ENCODE data around the gene SUCLG2. TPM values are rescaled to one million over a fixed set of nuclear protein-coding genes. Genes with fewer than 3 reads are reported as not detected.

SUCLG2 gene
- total RNA-seq, 4 donors from 2014 or later: 55.2 to 69.3 (median 63.4) TPM

DNA sequence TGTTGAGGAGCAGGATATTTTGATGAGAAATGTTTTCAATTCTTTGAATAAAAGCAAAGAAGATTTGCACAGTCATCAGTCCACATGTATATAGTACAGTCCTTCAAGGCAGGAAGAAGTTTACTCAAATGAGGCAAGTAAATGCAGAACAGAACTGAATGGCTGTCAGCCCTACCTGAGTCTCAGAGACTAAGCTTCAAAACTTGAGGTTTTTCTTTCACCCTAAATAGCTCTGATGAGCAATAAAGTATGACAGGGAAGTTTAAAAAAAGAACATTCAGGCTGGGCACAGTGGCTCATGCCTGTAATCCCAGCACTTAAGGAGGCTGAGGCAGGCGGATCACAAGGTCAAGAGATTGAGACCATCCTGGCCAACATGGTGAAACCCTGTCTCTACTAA is 232.5 kb downstream of the SUCLG2 start:
- DNase-seq (ENCODE audit: extremely low spot score): no peak
- peaks cover 0 to 3% (median 0%) of the 10 kb centered on the region in 4 donors for H3K4me1 ChIP-seq
- no peak overlapping the region for H3K4me3 ChIP-seq
- no peaks in the 10 kb centered on the region for H3K27me3 ChIP-seq
- H3K9me3 ChIP-seq: peaks cover 0 to 11% (median 3%) of the 10 kb centered on the region in 4 donors
- TF ChIP-seq POLR2AphosphoS5 (IDR thresholded peaks at IDR 0.05): no peak
- TF ChIP-seq, protein P1, sequence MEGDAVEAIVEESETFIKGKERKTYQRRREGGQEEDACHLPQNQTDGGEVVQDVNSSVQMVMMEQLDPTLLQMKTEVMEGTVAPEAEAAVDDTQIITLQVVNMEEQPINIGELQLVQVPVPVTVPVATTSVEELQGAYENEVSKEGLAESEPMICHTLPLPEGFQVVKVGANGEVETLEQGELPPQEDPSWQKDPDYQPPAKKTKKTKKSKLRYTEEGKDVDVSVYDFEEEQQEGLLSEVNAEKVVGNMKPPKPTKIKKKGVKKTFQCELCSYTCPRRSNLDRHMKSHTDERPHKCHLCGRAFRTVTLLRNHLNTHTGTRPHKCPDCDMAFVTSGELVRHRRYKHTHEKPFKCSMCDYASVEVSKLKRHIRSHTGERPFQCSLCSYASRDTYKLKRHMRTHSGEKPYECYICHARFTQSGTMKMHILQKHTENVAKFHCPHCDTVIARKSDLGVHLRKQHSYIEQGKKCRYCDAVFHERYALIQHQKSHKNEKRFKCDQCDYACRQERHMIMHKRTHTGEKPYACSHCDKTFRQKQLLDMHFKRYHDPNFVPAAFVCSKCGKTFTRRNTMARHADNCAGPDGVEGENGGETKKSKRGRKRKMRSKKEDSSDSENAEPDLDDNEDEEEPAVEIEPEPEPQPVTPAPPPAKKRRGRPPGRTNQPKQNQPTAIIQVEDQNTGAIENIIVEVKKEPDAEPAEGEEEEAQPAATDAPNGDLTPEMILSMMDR (IDR thresholded peaks at IDR 0.05): no peak
- TF ChIP-seq POLR2A (IDR thresholded peaks at IDR 0.05; ENCODE audit: low read depth): no peak
- TF ChIP-seq EP300 (IDR thresholded peaks at IDR 0.05): no peak
- intact Hi-C loops (cut with DNase I): no loop called here
- peaks cover 0 to 4% (median 0%) of the 10 kb centered on the region in 4 donors for H3K36me3 ChIP-seq
- H3K27ac ChIP-seq (replicated peaks in 1 of 4): no peak overlapping the region
- 100% methylated on average over 1 of the region's 1 CpG for WGBS

DNA sequence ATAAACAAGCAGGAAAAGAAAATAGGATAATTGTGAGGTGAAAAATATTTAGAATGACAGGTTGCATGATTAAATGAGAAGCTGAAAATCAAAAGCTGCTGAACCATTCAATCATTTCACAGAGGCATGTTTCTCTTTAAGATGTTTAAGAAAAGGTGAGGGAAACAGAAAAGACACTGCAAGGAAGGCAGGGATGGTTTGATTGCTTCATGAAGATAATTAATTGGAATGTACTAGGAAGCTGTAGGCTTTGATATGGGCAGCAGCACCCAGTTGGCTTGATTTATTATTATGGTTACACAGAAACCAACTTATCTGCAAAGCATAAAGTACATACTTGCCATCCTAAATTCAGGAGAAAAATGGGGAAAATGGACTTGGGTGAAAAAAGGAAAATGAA is 234.6 kb downstream of the SUCLG2 start:
- Histone ChIP-seq H3K27ac (replicated peaks in 1 of 4) (no peak overlapping the region), H3K27me3 (no peaks in the 10 kb centered on the region), H3K4me1 (peaks cover 0 to 3% (median 0%) of the 10 kb centered on the region in 4 donors), H3K4me3 (no peak overlapping the region), H3K36me3 (peaks cover 0 to 4% (median 0%) of the 10 kb centered on the region in 4 donors), H3K9me3 (peaks cover 0 to 11% (median 3%) of the 10 kb centered on the region in 4 donors)
- intact Hi-C loops (cut with DNase I): no loop called here
- no peak for DNase-seq (ENCODE audit: extremely low spot score)
- TF ChIP-seq, protein P1 (IDR thresholded peaks at IDR 0.05): no peak
- TF ChIP-seq EP300 (IDR thresholded peaks at IDR 0.05) (no peak), POLR2A (IDR thresholded peaks at IDR 0.05; ENCODE audit: low read depth) (no peak), POLR2AphosphoS5 (IDR thresholded peaks at IDR 0.05) (no peak)

DNA sequence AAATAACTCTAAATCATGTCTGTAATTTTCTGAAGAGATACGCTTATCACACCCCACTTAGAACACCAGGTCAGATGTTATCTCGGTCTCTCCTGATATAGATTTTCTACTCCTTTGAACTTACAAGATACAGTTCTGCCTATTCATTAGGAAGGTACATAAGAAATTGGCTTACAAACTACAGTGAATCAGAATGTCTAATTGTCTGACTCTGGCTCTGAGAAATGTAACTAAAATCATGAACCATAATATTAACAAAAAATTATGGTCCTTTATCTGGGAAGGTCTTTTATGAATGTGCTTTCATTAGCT is 235.2 kb downstream of the SUCLG2 start:
- peaks cover 0 to 3% (median 0%) of the 10 kb centered on the region in 4 donors for H3K4me1 ChIP-seq
- H3K27me3 ChIP-seq: no peaks in the 10 kb centered on the region
- H3K27ac ChIP-seq (replicated peaks in 1 of 4): no peak overlapping the region
- H3K36me3 ChIP-seq: peaks cover 0 to 4% (median 0%) of the 10 kb centered on the region in 4 donors
- 96% methylated on average over 2 of the region's 2 CpGs for WGBS
- H3K9me3 ChIP-seq: peaks cover 0 to 11% (median 3%) of the 10 kb centered on the region in 4 donors
- TF ChIP-seq EP300 (IDR thresholded peaks at IDR 0.05) (no peak), POLR2A (IDR thresholded peaks at IDR 0.05; ENCODE audit: low read depth) (no peak), POLR2AphosphoS5 (IDR thresholded peaks at IDR 0.05) (no peak)
- TF ChIP-seq, protein P1 (IDR thresholded peaks at IDR 0.05): no peak
- no peak for DNase-seq (ENCODE audit: extremely low spot score)
- intact Hi-C loops (cut with DNase I): no loop called here
- no peak overlapping the region for H3K4me3 ChIP-seq

DNA sequence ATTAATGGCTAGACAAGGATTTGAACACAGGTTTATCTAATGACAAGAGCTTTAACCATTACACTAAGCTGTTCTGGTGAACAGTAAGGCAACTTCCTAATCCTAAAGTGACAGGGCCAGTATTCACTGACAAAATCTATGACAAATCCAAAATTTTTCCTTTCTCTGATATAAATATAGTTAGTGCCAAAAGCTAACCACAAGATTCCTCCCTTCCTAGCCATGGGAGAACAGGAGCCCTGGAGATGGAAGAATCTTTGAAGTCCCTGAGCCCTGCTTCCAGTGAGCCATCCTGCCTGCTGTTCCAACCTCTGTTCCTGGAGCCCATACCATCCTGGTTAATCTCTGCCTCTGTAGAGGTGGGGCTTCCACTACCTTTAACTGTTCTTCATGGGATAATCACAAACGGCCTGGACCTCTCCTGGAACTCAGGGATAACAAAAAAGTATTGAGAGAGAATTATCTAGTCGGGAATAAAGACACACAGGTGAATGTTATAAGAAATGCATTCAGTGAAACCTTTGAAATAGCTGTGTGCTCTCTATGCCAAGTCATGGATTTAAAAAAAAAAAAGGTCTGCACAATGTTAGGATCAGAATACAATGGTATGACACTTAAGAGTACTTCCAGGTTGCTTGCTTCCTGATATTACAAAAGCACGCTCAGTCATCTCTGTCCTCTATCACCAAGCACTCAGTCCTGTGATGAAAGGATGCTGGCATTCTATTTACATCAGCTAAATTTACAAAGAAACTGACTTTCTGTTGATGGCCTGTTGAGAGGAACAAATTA is 235.8 kb downstream of the SUCLG2 start:
- peaks cover 0 to 11% (median 3%) of the 10 kb centered on the region in 4 donors for H3K9me3 ChIP-seq
- peaks cover 0 to 4% (median 0%) of the 10 kb centered on the region in 4 donors for H3K36me3 ChIP-seq
- DNase-seq (ENCODE audit: extremely low spot score): no peak
- no peaks in the 10 kb centered on the region for H3K27me3 ChIP-seq
- WGBS: 69% methylated on average over 3 of the region's 3 CpGs
- H3K27ac ChIP-seq (replicated peaks in 1 of 4): no peak overlapping the region
- peaks cover 0 to 3% (median 0%) of the 10 kb centered on the region in 4 donors for H3K4me1 ChIP-seq
- TF ChIP-seq EP300 (IDR thresholded peaks at IDR 0.05) (no peak), POLR2A (IDR thresholded peaks at IDR 0.05; ENCODE audit: low read depth) (no peak), POLR2AphosphoS5 (IDR thresholded peaks at IDR 0.05) (no peak)
- TF ChIP-seq, protein P1 (IDR thresholded peaks at IDR 0.05): no peak
- H3K4me3 ChIP-seq: no peak overlapping the region
- intact Hi-C loops (cut with DNase I): no loop called here
